ENCODE data around the gene CRIP2.

GRCh38 chr14:105447651-105448640 lies 26.7 kb upstream of the CRIP2 start:
- no peak for TF ChIP-seq POLR2AphosphoS5 (IDR thresholded peaks at IDR 0.05; ENCODE audit: insufficient read depth, low read depth, low read length)
- TF ChIP-seq POLR2A (IDR thresholded peaks at IDR 0.05; ENCODE audit: low read depth, low read length), result no peak
- no peak for TF ChIP-seq CTCF (IDR thresholded peaks at IDR 0.05; ENCODE audit: extremely low read depth in 1 of 2, insufficient read depth in 1 of 2, low read depth in 1 of 2, low read length in 2 of 2)
- no peak for TF ChIP-seq EZH2 (IDR thresholded peaks at IDR 0.05; ENCODE audit: borderline replicate concordance, low read depth, low read length, severe bottlenecking)
- TF ChIP-seq FOS (IDR thresholded peaks at IDR 0.05; ENCODE audit: borderline replicate concordance, insufficient read depth, low read length), result no peak
- no peak for TF ChIP-seq MYC (IDR thresholded peaks at IDR 0.05; ENCODE audit: low read depth, low read length)
- TF ChIP-seq GATA2 (IDR thresholded peaks at IDR 0.05; ENCODE audit: insufficient read depth, insufficient read length, low read depth, low read length), result no peak

Measured in endothelial cell of umbilical vein (primary cell).